ENCODE measurements around the gene TBCD.
A peak's percentile ranks its signal among the peaks of the same experiment; 100 is the strongest.

TBCD gene

GRCh38 chr17:82821554-82821953 is 69.7 kb downstream of the TBCD start:
- no peak for DNase-seq (ENCODE audit: low spot score)
- in situ Hi-C loops (cut with MboI; ENCODE audit: low pct_unique_long_range_greater_than_20kb, low sequenced_read_pairs, unreplicated experiment), result no loop called here
- no peak for TF ChIP-seq CTCF (IDR thresholded peaks at IDR 0.05; ENCODE audit: extremely low read depth, insufficient read depth, missing control alignments)

GRCh38 chr17:82822281-82822680 is 70.4 kb downstream of the TBCD start:
- DNase-seq (ENCODE audit: low spot score), result no peak
- in situ Hi-C loops (cut with MboI; ENCODE audit: low pct_unique_long_range_greater_than_20kb, low sequenced_read_pairs, unreplicated experiment), result no loop called here
- no peak for TF ChIP-seq CTCF (IDR thresholded peaks at IDR 0.05; ENCODE audit: extremely low read depth, insufficient read depth, missing control alignments)

DNA sequence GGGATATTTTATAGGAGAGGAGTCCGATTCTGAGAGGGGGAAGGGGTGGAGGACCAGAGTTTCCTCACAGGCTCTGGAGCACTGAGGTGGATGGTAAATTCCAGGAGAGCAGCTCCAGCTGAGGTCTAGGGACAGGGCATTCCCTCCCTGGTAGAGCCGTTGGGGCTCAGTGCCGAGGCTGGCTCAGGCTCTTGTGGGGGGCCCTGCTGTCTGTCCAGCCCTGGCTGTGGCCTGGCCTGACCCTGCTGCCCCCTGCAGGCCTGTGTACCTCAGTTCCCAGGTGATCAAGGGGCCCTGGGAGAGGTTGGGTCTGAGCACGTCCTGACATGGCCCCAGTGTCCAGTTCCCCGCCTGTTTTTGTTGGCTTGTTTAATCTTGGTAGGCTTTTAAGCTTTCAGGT is 71.1 kb downstream of the TBCD start:
- peak; percentile 40 for TF ChIP-seq CTCF (IDR thresholded peaks at IDR 0.05; ENCODE audit: extremely low read depth, insufficient read depth, missing control alignments)
- in situ Hi-C loops (cut with MboI; ENCODE audit: low pct_unique_long_range_greater_than_20kb, low sequenced_read_pairs, unreplicated experiment), result no loop called here
- DNase-seq (ENCODE audit: low spot score), result peak; percentile 48

DNA sequence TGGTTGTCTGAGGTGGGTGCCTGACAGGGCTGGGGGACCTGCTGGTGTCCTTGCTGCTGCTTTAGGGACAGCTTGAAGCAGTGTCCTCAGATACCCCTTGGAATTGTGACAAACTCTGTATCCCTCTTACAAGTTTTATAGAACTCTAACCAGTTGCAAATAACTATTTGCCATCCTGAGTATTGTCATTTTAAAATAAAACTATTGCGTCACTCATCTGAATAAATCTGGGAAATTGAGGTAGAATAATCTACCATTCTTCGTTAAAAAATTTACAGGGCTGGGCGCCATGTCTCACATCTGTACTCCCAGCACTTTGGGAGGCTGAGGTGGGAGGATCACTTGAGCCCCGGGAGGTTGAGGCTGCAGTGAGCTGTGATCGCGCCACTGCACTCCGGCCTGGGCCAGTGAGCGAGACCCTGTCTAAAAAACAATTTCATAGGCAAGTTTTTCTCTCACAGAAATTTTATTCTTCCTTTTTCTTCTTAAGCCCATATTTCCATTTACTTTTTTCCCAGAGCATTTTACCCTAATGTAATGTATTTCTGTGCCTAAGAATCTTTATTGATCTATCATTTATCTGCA is 73.8 kb downstream of the TBCD start:
- no peak for DNase-seq (ENCODE audit: low spot score)
- in situ Hi-C loops (cut with MboI; ENCODE audit: low pct_unique_long_range_greater_than_20kb, low sequenced_read_pairs, unreplicated experiment), result no loop called here
- TF ChIP-seq CTCF (IDR thresholded peaks at IDR 0.05; ENCODE audit: extremely low read depth, insufficient read depth, missing control alignments), result no peak

DNA sequence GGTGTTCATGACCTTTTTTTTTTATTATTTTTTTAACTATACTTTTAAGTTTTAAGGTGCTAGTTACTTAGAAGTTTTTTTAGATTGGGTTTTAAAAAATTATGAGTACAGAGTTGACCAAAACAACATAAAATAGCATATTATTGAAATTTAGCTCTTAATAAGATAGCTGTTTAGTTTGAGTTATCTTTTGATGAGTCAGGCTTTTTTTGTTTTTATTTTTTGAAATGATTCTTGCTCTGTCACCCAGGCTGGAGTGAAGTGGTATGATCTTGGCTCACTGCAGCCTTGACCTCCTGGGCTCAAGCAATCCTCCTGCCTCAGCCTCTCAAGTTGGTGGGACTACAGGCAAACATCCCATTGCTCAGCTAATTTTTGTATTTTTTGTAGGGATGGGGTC is 74.3 kb downstream of the TBCD start:
- in situ Hi-C loops (cut with MboI; ENCODE audit: low pct_unique_long_range_greater_than_20kb, low sequenced_read_pairs, unreplicated experiment), result no loop called here
- no peak for DNase-seq (ENCODE audit: low spot score)
- no peak for TF ChIP-seq CTCF (IDR thresholded peaks at IDR 0.05; ENCODE audit: extremely low read depth, insufficient read depth, missing control alignments)

- DNase-seq (ENCODE audit: low spot score), result no peak
- in situ Hi-C loops (cut with MboI; ENCODE audit: low pct_unique_long_range_greater_than_20kb, low sequenced_read_pairs, unreplicated experiment), result no loop called here
- TF ChIP-seq CTCF (IDR thresholded peaks at IDR 0.05; ENCODE audit: extremely low read depth, insufficient read depth, missing control alignments), result no peak
These were observed 75.1 kb downstream of the TBCD start for GRCh38 chr17:82826956-82827355.

Data from GM13977 (cell line).